Kidney glomerular epithelial cell (primary cell): ENCODE results near the gene RPL13.
"Not testable (repeated sequence)": the region's sequence is repeated elsewhere in the genome, so short reads cannot be mapped to it uniquely, and the experiment has no call there.

ENCODE experiments used
- DNase-seq: peaks from one replicate; lab custom pipeline; 2025; lab: John Stamatoyannopoulos, UW

The RPL13 gene

DNA sequence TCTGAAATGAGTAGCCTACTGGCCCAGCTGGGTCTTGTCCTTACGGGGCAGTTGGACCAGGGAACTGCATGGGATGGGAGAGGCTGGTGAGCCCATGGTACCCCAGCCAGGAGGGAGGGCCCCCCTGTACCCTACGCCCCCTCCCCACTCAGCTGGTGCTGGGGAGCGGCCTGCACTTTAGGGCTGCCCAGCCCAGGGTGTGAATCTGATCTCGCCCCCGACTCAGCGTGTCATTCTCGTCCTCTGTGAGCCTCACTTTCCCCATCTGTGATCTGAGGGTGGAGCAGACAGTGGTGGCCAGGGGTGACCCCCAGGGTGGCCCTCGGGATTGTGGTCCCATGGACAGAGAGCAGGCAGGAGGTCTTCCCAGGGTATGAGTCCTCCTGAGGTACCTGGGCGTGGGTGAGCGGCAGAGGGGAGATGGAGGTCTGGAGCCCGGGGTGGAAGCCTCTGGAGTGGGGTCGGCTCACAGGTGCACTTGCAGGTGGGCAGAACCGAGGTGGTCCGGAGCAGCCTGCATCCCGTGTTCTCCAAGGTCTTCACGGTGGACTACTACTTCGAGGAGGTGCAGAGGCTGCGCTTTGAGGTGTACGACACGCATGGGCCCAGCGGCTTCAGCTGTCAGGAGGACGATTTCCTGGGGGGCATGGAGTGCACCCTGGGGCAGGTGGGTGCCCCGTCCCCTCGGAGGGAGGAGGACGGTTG lies 16.7 kb downstream of the RPL13 start:
- DNase-seq, result no peak

DNA sequence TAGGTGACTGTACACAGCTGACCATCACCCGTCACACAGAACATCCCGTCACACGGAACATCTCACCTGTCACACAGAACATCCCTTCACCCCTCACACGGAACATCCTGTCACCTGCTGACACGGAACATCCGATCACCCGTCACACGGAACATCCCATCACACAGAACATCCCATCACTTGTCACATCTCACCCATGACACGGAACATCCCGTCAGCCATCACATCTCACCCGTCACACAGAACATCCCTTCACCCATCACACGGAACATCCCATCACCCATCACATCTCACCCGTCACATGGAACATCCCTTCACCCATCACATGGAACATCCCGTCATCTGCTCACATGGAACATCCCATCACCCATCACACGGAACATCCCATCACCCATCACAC lies 18.9 kb downstream of the RPL13 start:
- DNase-seq, result no peak

DNA sequence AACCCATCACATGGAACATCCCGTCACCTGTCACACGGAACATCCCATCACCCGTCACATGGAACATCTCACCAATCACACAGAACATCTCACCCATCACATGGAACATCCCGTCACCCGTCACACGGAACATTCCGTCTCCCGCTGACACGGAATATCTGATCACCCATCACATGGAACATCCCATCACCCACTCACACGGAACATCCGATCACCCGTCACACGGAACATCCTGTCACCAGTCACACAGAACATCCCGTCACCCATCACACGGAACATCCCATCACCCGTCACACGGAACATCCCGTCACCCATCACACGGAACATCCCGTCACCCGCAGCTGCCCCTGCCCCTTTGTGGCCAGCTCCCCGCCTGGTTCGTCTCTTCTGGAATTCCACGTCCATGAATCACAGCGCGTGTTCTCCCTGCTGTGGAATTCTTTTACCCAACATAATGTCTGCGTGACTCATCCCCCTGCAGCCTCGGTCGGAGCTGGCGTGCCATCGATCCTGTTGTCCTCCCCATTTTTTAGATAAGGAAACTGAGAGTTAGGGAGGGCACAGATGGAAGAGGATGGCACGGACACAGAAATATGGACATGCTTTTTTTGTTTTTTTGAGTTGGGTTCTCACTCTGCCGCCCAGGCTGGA lies 20.7 kb downstream of the RPL13 start:
- DNase-seq, result peak; percentile 84

DNA sequence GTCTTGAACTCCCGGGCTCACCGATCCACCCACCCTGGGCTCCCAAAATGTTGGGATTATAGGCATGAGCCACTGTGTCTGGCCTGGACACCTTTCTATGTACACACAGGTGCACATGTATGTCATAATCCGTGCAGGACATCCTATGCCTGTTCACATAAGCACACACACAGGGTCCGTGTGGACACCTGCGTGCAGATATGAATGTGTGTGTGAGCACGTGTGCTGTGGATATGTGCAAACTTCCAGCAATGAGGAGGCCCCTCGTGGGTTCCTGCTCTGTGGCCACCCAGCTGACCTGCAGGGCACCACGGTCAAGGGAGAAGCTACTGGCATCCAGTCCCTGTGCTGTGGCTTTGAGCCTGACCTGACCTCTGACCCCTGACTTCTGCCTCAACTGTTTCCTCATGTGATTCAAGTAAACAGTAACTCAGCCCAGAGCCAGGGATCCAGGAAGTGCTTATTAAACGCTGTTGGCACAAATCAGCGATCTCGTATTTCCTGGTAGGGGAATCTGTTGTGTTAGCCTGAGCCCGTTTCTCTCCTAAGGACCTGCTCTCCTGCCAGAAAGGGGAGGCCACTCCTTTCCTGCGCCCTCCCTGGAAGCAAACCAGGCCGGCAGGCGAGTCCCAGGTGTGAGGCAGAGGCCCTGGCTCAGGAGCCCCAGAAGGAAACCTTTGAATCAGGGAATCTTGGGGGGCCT lies 21.5 kb downstream of the RPL13 start:
- DNase-seq, result no peak

DNA sequence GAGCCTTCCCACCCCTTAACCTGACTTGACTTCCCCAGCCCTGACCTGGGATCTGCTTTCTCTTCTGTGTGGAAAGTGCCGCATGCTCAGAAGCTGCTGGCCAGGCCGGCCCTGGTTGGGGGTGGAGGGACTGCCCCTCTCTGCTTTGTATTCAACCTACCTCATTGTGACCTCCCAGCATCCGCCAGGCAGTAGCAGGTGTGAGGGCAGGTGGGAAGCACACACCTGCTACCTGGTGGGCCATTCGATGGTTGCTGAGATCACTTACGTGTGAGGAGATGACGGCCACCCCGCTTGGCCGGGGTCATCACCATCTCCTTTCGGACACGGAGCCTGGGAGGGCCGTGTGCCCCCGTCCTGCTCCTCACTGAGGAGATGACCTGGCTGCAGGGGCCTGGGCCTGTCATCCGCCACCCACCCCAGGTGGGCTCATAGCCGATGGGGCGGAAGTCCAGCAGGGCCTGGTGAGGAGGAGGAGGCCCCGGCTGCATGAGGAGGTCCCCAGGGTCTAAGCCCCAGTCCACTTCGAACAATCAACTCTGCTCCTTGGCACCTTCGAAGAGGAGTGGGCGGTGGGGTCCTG lies 22.2 kb downstream of the RPL13 start:
- DNase-seq, result no peak

DNA sequence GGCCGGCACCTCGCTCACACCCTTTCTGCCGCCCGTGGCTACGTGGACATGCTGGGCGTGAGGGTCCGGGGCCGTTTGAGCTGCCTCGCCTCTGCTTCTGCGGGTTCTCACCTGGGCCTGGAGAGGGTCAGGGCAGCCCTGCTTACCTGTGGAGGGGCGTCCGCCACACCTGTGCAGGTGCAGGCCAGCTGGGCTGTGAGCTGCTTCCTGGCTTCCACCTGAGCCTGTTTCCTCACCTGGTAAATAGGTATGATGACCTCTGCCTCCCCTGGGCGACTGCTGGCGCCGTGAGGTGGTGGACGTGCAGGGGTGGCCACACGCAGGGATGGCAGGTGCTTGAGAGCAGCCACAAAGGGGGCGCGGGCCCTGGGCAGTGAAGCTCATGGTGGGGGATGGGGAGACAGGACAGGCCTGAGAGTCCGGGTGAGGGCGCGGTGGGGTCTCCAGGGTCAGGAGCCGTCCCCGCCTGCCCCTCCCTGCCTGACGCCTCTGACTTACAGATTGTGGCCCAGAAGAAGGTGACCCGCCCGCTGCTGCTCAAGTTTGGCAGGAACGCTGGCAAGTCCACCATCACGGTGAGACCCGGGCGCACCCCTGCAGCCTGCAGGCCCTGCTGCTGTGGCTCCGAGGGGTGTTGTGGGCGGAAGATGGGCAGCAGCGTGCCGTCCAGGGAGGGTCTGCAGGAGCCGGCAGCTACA lies 22.9 kb downstream of the RPL13 start:
- no peak for DNase-seq

DNA sequence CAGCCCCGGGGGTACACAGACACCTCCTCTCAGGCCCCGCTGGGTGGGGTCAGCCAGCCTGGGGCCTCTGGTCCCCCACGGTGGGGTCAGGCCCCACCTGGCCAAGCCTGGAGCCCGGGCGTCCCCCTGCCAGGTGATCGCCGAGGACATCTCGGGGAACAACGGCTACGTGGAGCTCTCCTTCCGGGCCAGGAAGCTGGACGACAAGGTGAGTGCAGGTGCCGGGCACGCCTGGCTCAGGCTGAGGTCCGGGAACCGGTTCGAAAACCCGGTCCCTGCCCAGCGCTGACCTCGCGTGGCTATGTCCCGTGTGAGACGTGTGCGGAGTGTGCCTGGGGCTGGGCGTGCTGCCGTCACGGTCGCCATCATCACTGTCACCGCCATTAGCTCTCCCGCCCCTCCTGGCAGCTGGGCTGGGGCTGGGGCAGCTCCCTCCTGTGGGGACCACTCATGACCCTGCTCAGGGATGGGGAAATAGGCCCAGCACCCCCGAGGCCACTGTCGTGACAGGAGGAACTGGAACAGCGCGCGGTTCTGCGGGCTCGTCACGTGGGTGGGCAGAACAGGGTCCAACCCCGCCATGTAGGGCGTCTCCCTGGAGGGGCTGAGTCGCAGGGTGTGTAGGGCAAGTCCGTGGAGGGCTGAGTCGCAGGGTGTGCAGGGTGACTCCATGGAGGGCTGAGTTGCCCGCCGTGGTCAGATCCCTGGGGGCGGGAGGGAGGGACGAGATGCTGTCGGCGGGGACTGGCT lies 23.6 kb downstream of the RPL13 start:
- no peak for DNase-seq

DNA sequence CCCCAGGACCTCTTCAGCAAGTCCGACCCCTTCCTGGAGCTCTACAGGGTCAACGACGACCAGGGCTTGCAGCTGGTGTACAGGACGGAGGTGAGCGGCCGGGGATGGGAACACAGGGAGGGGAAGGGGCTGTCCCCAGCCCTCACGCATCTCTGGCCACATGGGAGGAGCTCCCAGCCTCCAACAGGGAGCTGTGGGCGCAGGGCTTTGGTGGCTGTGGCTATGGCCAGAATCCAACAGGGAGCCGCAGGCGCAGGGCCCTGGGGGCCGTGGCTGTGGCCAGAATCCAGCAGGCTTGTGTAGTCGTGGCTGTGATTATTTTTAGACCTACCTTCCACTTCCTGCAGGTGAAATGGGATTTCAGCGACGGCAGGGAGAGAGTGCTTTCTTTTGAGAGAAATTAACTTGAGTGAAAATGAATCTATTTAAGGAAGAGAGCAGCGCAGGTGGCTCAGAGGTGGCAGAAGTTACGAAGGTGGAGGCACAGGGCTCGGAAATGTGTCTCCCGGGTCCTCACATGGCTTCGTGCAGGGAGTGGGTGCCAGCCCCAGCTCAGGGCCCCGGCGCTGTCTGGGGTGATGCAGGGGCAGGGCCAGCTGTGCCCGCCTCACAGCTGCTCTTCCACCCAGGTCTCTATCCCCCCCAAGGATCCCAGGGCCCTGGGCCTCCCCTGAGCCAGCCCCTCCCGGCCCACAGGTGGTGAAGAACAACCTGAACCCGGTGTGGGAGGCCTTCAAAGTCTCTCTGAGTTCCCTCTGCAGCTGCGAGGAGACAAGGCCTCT lies 24.5 kb downstream of the RPL13 start:
- no peak for DNase-seq

DNA sequence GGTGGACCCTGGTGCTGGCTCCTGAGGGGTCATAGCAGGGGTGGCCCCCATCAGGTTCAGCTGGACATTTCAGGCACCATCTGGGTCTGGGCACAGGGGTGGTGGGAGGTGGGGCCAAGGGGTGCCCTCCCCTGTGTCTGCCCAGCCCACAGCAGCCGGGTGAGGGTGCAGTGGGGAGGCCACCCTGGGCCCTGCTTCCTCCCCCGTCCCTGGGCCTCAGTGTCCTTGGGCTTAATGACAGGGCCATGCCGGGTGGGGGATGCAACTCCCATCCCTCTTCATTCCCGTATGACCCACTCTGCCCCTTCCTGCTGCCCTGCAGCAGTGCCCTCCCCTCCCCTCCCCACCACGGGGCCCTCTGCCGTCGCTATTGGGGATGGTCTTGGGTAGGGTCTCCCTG lies 25.7 kb downstream of the RPL13 start:
- DNase-seq, result no peak

DNA sequence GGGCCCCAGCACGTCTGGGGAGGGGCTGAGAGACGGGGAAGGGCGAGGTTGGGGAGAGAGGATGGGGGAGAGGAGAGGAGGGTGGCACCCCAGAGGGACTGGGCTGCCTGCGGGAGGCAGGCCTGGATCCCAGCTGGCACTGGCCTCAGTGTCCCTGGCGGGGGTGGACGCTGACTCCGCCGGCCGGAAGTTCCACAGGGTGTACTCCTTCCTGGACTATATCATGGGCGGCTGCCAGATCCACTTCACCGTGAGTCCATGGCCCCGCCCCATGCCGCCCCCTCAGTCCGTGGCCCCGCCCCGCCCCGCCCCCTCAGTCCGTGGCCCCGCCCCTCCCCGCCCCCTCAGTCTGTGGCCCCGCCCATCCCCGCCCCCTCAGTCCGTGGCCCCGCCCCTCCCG lies 26.4 kb downstream of the RPL13 start:
- DNase-seq, result no peak

DNA sequence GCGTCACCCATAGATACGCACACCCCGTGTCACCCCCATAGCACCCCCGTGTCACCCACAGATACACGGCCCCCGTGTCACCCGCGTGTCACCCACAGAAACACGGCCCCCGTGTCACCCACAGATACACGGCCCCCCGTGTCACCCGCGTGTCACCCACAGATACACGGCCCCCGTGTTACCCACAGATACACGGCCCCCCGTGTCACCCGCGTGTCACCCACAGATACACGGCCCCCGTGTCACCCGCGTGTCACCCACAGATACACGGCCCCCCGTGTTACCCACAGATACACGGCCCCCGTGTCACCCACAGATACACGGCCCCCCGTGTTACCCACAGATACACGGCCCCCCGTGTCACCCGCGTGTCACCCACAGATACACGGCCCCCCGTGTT lies 27.2 kb downstream of the RPL13 start:
- DNase-seq, result not testable (repeated sequence)

DNA sequence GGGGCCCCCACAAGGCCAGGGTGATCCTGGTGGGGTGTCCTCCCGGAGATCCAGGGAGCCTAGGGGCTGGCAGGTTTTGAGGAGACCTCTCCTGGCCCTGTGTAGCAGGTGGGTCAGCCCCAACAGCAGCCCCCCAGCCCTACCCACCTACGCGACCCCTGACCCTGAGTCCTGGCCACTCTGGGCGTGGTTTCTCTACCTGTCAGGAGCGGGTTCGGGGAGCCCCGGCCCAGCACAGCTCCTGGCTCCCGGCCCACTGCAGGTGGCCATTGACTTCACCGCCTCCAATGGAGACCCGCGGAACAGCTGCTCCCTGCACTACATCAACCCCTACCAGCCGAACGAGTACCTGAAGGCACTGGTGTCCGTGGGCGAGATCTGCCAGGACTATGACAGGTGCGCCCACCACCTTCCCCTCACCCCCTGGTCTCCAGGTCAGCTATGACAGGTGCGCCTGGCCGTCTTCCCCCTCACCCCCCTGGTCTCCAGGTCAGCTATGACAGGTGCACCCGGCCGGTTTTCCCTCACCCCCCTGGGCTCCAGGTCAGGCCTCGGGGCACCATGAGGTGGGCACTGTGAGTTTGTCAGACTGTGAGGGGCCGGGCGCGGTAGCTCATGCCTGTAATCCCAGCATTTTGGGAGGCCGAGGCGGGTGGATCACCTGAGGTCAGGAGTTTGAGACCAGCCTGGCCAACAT lies 28.1 kb downstream of the RPL13 start:
- no peak for DNase-seq

DNA sequence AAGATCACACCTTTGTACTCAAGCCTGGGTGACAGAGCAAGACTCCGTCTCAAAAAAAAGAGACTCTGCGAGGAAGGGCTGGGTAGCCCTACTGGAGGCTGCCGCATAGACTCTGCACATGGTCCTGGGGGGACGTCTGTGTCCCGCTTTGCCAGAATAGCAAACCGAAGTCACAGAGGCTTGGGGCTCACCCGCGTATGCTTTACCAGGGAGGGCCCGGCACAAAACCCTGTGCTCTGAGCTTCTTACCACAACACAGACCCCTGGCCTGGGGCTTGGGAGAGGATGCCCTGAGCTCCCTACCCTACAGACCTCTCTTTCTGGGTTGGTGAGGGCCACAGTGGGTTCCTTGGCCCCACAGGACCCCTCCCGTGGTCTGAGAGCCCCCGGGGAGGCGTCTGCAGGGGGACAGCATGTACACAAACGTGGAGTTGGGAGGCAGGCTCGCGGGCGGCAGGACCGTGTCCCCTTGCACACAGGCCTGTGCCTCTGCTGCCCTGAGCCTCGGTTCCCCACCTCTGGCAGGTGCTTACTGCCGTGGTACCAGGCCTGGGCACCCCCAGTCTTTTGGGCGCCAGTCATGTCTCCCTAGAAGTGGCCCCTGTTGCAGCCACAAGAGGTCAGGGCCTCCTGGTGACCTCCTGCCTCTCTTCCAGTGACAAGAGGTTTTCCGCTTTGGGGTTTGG lies 28.9 kb downstream of the RPL13 start:
- DNase-seq, result no peak

DNA sequence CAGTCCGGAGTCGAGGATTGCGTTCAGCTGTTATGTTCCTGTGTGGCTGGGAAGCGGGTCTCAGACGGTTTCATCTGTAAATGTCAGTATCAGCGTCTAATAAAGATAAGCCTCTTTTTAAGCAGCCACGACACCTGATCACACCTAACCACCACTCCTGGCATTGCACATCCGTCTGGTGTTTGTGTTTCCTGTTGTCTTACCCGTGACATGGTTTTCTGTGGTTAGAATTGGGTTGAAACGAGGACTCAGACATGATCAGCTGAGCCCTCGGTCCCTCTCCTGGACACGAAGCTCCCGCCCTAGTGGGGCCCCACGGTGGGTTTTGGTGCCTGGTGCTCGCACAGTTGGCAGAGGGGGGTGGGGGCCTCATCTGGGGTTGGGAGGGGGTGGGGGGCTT lies 33.4 kb downstream of the RPL13 start:
- no peak for DNase-seq

DNA sequence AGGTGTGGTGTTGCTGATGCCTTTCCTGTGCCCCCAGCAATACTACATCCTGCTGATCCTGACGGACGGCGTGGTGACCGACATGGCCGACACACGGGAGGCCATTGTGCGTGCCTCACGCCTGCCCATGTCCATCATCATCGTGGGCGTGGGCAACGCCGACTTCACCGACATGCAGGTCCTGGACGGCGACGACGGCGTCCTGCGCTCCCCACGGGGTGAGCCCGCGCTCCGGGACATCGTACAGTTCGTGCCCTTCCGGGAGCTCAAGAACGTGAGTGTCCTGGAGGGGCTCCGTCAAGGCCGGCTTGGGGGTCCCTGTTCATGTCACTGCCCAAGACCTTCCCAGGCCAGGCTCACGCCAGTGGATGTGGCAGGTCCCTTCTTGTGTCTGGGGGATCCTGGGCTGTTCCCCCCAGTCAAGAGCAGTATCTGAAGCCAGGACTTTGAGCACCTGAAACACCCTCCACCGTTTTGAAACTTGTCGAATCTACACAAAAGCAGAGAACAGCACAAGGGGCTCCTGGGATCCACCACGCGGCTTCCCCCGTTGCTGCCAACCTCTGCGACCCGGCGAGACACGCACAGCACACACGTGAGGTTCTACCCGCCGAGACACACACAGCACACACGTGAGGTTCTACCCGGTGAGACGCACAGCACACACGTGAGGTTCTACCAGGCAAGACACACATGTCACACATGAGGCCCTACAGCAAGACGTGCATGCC lies 35.0 kb downstream of the RPL13 start:
- no peak for DNase-seq

DNA sequence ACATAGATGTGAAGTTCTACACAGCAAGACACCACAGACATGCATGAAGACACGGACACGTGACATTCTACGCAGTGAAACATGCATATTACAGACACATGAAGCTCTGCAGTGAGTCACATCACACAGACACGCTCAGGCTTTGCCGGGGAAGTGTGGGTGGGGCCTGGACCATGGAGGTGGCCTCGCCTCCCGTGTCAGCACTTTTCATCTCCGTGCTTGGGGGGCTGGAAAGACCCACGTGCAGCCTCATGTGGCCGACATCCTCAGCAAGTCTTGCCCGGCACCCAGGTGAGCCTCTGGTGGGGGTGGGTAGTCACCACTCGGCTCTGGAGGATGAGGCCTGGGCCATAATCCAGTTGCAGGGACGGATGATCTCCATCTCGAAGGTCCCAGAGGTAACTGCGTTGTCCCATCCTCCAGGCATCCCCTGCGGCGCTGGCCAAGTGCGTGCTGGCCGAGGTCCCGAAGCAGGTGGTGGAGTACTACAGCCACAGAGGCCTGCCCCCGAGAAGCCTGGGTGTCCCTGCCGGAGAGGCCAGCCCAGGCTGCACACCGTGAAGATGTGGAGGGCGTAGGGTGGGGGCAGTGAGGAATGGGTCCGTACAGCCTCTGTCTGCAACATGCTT lies 35.7 kb downstream of the RPL13 start:
- DNase-seq, result no peak

DNA sequence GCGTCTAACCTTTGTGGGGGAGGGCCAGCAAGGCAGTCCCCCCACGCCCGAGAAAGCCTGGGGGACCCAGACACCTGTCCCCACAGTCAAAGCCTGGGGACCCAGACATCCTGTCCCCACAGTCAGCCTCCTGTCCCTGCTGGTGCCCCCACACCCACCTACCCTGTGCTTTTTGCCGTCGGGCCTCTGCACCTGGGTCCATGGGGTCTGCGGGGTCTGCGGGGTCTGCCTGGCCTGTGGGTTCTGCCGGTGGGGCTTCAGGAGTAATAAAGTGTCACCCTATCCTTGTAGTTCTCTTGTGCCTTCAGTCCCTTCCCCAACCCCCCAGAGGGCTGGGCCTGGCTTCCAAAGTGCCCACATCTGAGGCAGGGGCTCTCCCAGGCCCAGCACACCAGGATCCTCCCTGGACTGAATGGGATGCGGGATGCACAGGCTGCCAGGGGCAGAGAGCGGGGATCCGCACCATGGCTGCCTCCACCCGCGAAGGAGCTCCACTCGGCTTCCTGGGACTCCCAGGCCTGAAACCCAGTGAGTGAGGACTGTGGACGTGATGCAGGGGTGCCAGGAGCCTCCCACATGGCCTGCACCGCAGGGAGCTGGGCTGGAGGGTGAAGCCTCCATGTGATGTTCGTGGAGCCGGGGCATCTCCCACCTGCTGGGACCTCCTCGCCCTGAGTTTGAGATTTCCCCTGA lies 36.6 kb downstream of the RPL13 start:
- DNase-seq, result no peak

DNA sequence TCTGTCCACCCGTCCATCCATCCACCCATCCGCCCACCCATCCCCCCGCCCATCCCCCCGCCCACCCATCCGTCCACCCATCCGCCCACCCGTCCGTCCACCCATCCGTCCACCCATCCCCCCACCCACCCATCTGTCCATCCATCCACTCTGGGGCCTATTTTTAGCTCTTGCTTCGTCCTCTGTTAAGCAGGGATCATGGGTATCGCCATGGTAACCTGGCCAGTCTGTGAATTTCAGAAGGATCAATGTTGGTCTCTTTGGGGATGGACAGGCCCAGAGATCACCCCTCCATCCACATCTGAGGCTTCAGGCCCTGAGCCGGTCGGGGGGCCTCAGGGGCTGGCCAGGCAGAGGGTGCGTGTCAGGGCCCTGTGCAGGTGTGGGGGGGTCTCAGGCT lies 37.7 kb downstream of the RPL13 start:
- DNase-seq, result no peak
